Measurements from ENCODE around the gene CHD3. TPM values are rescaled to one million over a fixed set of nuclear protein-coding genes. Genes with fewer than 3 reads are reported as not detected.

Gene CHD3
- total and polyA plus RNA-seq, 2 experiments from 2014 or later: 2.9 to 9.7 TPM

DNA sequence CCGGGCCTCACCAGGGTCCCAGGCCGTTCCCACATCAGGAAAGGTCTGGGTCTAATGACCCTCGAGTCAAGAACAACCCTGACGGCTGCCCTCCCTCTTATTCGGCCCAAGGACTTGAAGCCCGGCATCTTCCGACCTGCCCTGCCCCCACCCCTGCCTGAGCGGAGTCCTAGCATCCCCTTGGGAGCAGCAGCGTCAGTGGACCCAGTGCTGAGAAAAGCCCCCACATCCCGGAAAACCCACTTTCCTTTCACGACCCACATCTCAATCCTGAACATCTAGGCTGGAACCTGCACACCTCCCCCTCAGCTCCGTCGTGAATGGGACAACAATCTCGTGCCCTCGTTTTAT lies 33.0 kb upstream of the CHD3 start (continued):
- no peak for TF ChIP-seq STAT1 (IDR thresholded peaks at IDR 0.05; ENCODE audit: unreplicated experiment)
- TF ChIP-seq EZH2phosphoT487 (IDR thresholded peaks at IDR 0.05; ENCODE audit: unreplicated experiment): no peak
- TF ChIP-seq ZNF331 (CRISPR knock-in tag; IDR thresholded peaks at IDR 0.05; ENCODE audit: low read depth): no peak
- no peak for TF ChIP-seq ZNF114 (CRISPR knock-in tag; IDR thresholded peaks at IDR 0.05)
- no peak for TF ChIP-seq JUNB (IDR thresholded peaks at IDR 0.05; ENCODE audit: unreplicated experiment)
- TF ChIP-seq, protein P1, sequence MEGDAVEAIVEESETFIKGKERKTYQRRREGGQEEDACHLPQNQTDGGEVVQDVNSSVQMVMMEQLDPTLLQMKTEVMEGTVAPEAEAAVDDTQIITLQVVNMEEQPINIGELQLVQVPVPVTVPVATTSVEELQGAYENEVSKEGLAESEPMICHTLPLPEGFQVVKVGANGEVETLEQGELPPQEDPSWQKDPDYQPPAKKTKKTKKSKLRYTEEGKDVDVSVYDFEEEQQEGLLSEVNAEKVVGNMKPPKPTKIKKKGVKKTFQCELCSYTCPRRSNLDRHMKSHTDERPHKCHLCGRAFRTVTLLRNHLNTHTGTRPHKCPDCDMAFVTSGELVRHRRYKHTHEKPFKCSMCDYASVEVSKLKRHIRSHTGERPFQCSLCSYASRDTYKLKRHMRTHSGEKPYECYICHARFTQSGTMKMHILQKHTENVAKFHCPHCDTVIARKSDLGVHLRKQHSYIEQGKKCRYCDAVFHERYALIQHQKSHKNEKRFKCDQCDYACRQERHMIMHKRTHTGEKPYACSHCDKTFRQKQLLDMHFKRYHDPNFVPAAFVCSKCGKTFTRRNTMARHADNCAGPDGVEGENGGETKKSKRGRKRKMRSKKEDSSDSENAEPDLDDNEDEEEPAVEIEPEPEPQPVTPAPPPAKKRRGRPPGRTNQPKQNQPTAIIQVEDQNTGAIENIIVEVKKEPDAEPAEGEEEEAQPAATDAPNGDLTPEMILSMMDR (conservative IDR thresholded peaks at IDR 0.05; ENCODE audit: low read depth in 2 of 2): no peak
- TF ChIP-seq, protein P2, sequence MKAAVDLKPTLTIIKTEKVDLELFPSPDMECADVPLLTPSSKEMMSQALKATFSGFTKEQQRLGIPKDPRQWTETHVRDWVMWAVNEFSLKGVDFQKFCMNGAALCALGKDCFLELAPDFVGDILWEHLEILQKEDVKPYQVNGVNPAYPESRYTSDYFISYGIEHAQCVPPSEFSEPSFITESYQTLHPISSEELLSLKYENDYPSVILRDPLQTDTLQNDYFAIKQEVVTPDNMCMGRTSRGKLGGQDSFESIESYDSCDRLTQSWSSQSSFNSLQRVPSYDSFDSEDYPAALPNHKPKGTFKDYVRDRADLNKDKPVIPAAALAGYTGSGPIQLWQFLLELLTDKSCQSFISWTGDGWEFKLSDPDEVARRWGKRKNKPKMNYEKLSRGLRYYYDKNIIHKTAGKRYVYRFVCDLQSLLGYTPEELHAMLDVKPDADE (IDR thresholded peaks at IDR 0.05): no peak
- TF ChIP-seq, protein P3, sequence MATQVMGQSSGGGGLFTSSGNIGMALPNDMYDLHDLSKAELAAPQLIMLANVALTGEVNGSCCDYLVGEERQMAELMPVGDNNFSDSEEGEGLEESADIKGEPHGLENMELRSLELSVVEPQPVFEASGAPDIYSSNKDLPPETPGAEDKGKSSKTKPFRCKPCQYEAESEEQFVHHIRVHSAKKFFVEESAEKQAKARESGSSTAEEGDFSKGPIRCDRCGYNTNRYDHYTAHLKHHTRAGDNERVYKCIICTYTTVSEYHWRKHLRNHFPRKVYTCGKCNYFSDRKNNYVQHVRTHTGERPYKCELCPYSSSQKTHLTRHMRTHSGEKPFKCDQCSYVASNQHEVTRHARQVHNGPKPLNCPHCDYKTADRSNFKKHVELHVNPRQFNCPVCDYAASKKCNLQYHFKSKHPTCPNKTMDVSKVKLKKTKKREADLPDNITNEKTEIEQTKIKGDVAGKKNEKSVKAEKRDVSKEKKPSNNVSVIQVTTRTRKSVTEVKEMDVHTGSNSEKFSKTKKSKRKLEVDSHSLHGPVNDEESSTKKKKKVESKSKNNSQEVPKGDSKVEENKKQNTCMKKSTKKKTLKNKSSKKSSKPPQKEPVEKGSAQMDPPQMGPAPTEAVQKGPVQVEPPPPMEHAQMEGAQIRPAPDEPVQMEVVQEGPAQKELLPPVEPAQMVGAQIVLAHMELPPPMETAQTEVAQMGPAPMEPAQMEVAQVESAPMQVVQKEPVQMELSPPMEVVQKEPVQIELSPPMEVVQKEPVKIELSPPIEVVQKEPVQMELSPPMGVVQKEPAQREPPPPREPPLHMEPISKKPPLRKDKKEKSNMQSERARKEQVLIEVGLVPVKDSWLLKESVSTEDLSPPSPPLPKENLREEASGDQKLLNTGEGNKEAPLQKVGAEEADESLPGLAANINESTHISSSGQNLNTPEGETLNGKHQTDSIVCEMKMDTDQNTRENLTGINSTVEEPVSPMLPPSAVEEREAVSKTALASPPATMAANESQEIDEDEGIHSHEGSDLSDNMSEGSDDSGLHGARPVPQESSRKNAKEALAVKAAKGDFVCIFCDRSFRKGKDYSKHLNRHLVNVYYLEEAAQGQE (IDR thresholded peaks at IDR 0.05; ENCODE audit: unreplicated experiment): no peak
- no peak for TF ChIP-seq POLR2AphosphoS5 (IDR thresholded peaks at IDR 0.05; ENCODE audit: low read depth)

GRCh38 chr17:7856011-7856810 lies 32.4 kb upstream of the CHD3 start:
- ATAC-seq (no peak), DNase-seq (ENCODE audit: low spot score) (no peak)
- peaks cover 10% of the 10 kb centered on the region for H4K20me1 ChIP-seq (replicated peaks; ENCODE audit: insufficient read depth)
- TF ChIP-seq EZH2 (IDR thresholded peaks at IDR 0.05; ENCODE audit: low read depth, unreplicated experiment) (peak; percentile 29), STAT1 (IDR thresholded peaks at IDR 0.05; ENCODE audit: unreplicated experiment) (no peak)
- H3K27ac Mint-ChIP-seq: no peak overlapping the region
- peaks cover 56% of the 10 kb centered on the region for H3K27me3 ChIP-seq (ENCODE audit: insufficient read depth)
- peak overlapping the region; percentile 89 for H3K4me2 ChIP-seq
- H3K79me2 ChIP-seq (replicated peaks; ENCODE audit: insufficient read depth): peaks cover 7% of the 10 kb centered on the region
- H2AFZ ChIP-seq: peak overlapping the region; percentile 30; the same call in 1 of the 2 replicates
- H3K27me3 Mint-ChIP-seq (ENCODE audit: insufficient read depth, low read depth, poor library complexity): peaks cover 20% of the 10 kb centered on the region
- peaks cover 29% of the 10 kb centered on the region for H3K4me1 Mint-ChIP-seq
- no peaks in the 10 kb centered on the region; the same call in 2 of the 3 replicates for H3K9me3 Mint-ChIP-seq
- H3K27ac ChIP-seq (ENCODE audit: low read depth): no peak overlapping the region
- H3K4me3 Mint-ChIP-seq: no peak overlapping the region
- H3K9me2 ChIP-seq (ENCODE audit: insufficient read depth): no peaks in the 10 kb centered on the region
- peak overlapping the region; percentile 55 for H3K4me3 ChIP-seq
- H3K4me1 ChIP-seq (ENCODE audit: insufficient read depth): peaks cover 43% of the 10 kb centered on the region
- no peaks in the 10 kb centered on the region; the same call in 1 of the 3 replicates for H3K36me3 Mint-ChIP-seq (ENCODE audit: low read depth)
- H3F3A ChIP-seq (replicated peaks; ENCODE audit: low read depth): peaks cover 21% of the 10 kb centered on the region; the same call in 1 of the 2 replicates
- no peaks in the 10 kb centered on the region; the same call in 1 of the 2 replicates for H3K36me3 ChIP-seq (ENCODE audit: insufficient read depth)

Measured in GM23338 (cell line).